ENCODE data around the gene GNG3. TPM values are rescaled to one million over a fixed set of nuclear protein-coding genes. Genes with fewer than 3 reads are reported as not detected.

GNG3 gene
- total RNA-seq, 1 donor from 2014 or later: not detected

DNA sequence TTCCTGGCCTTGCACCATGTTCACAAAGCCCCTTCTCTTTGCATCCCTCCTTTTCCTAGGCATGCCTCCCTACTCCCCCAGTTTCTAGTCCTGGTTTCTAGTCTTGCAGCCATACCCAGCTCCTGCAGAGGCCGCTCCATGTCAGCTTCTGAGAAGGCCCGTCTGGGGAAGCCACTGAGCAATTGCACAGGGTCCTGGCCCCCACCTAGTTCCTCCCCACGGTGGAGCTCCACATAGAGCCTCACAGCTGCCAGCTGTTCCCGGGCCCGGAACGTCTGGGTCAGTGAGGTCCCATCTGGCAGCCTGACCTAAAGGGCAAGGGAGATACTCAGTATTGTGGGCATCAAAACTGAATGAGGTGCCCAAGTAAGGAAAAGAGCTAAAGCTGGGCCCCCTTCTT, 30.8 kb upstream of the GNG3 start:
- H3K4me1 ChIP-seq: peaks cover 34% of the 10 kb centered on the region
- intact Hi-C loops (cut with DNase I): no loop called here
- no peak for ATAC-seq

DNA sequence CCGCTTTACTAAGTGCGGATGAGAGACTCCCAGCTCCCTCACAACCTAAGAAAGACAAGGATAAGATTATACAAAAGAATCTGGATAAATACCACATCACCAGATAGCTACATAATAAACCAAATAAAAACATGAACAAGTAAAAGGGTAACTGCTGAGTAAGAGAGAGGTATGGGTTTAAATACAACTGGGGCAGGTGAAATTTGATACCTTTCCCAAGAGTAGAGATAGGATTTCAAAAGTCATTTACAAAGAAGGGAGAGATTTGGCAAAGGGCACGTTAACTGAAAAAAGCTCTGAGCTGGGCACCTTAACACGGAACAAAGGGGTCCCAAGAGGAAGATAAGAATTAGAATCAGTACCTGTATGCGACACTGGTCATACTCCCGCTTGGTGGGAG, 30.3 kb upstream of the GNG3 start:
- ATAC-seq: no peak
- peaks cover 33% of the 10 kb centered on the region for H3K4me1 ChIP-seq
- H3K36me3 ChIP-seq: peaks cover 39% of the 10 kb centered on the region
- H3K4me3 ChIP-seq: no peak overlapping the region
- intact Hi-C loops (cut with DNase I): no loop called here
- no peaks in the 10 kb centered on the region for H3K9me3 ChIP-seq
- no peak for DNase-seq
- TF ChIP-seq, protein P1, sequence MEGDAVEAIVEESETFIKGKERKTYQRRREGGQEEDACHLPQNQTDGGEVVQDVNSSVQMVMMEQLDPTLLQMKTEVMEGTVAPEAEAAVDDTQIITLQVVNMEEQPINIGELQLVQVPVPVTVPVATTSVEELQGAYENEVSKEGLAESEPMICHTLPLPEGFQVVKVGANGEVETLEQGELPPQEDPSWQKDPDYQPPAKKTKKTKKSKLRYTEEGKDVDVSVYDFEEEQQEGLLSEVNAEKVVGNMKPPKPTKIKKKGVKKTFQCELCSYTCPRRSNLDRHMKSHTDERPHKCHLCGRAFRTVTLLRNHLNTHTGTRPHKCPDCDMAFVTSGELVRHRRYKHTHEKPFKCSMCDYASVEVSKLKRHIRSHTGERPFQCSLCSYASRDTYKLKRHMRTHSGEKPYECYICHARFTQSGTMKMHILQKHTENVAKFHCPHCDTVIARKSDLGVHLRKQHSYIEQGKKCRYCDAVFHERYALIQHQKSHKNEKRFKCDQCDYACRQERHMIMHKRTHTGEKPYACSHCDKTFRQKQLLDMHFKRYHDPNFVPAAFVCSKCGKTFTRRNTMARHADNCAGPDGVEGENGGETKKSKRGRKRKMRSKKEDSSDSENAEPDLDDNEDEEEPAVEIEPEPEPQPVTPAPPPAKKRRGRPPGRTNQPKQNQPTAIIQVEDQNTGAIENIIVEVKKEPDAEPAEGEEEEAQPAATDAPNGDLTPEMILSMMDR (IDR thresholded peaks at IDR 0.05): no peak
- H3K27ac ChIP-seq: no peak overlapping the region
- H3K27me3 ChIP-seq: no peaks in the 10 kb centered on the region

More for the DNA sequence above, 30.8 kb upstream of the GNG3 start:
- Histone ChIP-seq H3K27ac (no peak overlapping the region), H3K9me3 (no peaks in the 10 kb centered on the region), H3K4me3 (no peak overlapping the region), H3K36me3 (peaks cover 39% of the 10 kb centered on the region), H3K27me3 (no peaks in the 10 kb centered on the region)
- DNase-seq: no peak
- TF ChIP-seq, protein P1 (IDR thresholded peaks at IDR 0.05): no peak

GRCh38 chr11:62677714-62678113, 29.8 kb upstream of the GNG3 start:
- peak overlapping the region; percentile 92 for H3K27ac ChIP-seq
- H3K9me3 ChIP-seq: no peaks in the 10 kb centered on the region
- H3K4me1 ChIP-seq: peaks cover 27% of the 10 kb centered on the region
- no peaks in the 10 kb centered on the region for H3K27me3 ChIP-seq
- H3K36me3 ChIP-seq: peaks cover 39% of the 10 kb centered on the region
- TF ChIP-seq, protein P1 (IDR thresholded peaks at IDR 0.05): no peak
- DNase-seq (no peak), ATAC-seq (no peak)
- peak overlapping the region; percentile 94 for H3K4me3 ChIP-seq
- intact Hi-C loops (cut with DNase I): no loop called here

GRCh38 chr11:62678433-62678769, 29.1 kb upstream of the GNG3 start:
- Histone ChIP-seq H3K36me3 (peaks cover 39% of the 10 kb centered on the region), H3K4me1 (peaks cover 24% of the 10 kb centered on the region), H3K27ac (peak overlapping the region; percentile 92), H3K4me3 (peak overlapping the region; percentile 94), H3K27me3 (no peaks in the 10 kb centered on the region), H3K9me3 (no peaks in the 10 kb centered on the region)
- intact Hi-C loops (cut with DNase I): no loop called here
- no peak for DNase-seq
- TF ChIP-seq, protein P1 (IDR thresholded peaks at IDR 0.05): no peak
- no peak for ATAC-seq

DNA sequence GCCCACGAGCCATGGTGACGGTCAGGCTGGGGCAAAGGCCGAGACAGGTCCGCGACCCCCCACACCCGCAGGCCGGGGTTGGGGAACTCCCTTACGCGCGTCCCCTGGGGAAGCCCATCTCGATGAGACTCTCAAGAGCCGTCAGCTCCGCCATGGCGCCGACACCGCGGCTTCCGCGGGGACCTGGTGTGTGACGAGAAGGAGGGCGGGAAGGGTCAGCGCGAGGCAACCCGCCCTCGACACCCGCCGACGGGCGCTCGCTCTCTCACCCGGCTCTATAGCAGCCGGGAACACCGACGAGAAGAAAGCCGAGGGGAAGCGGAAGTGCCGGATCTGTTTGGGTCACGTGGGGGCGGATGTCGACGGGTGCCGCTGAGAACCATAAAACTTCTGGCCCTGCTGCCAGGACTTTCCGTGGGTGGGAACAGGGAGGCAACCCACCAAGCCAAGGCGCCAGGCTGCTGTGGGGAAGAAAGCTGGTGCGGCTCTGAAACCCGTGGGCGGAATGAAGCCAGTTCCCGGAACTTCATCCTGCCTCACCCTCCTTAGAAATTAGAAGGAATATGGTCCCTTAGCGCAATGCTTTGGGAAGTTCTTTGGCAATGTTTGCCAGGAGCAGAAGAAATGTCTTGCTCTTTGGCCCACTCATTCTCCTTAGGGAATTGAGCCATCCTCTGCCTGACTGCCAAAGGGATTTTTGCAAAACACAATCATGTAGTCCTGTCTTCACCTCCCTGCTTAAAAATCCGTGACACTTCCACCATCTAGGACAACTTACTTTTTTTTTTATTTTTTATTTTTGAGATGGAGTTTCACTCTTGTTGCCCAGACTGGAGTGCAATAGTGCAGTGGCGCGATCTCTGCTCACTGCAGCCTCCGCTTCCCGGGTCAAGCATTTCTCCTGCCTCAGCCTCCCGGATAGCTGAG, 28.4 kb upstream of the GNG3 start, which contains the start of gene UBXN1:
Gene UBXN1, minus strand, starts transcription at position 304 of the 927 bp plus-strand sequence. Its CDS starts 150 bp downstream, at position 154.
- peak within 1 kb of the TSS; percentile 94 for H3K4me3 ChIP-seq
- H3K27ac ChIP-seq: peak within 1 kb of the TSS; percentile 92
- no peaks in the 10 kb centered on the region for H3K9me3 ChIP-seq
- intact Hi-C loops (cut with DNase I): no loop called here
- peaks cover 34% of the 10 kb centered on the region for H3K36me3 ChIP-seq
- H3K27me3 ChIP-seq: no peaks in the 10 kb centered on the region
- ATAC-seq: peak; percentile 95
- TF ChIP-seq, protein P1 (IDR thresholded peaks at IDR 0.05): no peak
- peak; percentile 94 for DNase-seq
- peaks cover 24% of the 10 kb centered on the region for H3K4me1 ChIP-seq

All from upper lobe of right lung (tissue), 1 donor.